Measurements from ENCODE around the gene OTOG.

DNA sequence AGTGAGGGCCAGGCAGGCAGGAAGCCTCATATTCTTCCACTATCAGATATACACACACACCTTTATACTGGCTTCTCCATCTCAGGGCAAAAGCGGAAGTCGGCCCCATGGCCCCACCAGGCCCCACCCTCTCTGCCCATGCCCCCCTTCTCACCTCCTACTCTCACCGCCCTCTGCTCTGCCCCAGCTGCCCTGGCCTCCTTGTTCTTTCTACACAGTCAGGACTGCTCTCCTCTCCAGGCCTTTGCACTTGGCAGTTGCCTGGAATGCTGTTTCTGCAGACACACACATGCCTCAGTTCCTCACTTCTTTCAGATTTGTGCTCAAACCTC, 25.3 kb downstream of the OTOG start:
- no peak for TF ChIP-seq SP1 (IDR thresholded peaks at IDR 0.05)
- no peak for TF ChIP-seq BHLHE40 (IDR thresholded peaks at IDR 0.05; ENCODE audit: borderline replicate concordance)
- TF ChIP-seq TARDBP (IDR thresholded peaks at IDR 0.05): no peak
- TF ChIP-seq FOXK2 (IDR thresholded peaks at IDR 0.05): no peak
- TF ChIP-seq LEF1 (IDR thresholded peaks at IDR 0.05; ENCODE audit: borderline replicate concordance): no peak

Data from HEK293T (cell line).